Stimulated activated CD4-positive, alpha-beta T cell treated with anti-CD3 and anti-CD28 coated beads, Interleukin-15, amount 100 ng/mL, for 48 hours (primary cell): ENCODE data around the gene SPATS2L.

ENCODE experiments used
- DNase-seq, 2 donors: peaks; one replicate each; pipeline ENCODE4 v3.0.0-alpha.2; 2020; ENCODE audit warnings: low read depth in 2 of 2

The SPATS2L gene

DNA sequence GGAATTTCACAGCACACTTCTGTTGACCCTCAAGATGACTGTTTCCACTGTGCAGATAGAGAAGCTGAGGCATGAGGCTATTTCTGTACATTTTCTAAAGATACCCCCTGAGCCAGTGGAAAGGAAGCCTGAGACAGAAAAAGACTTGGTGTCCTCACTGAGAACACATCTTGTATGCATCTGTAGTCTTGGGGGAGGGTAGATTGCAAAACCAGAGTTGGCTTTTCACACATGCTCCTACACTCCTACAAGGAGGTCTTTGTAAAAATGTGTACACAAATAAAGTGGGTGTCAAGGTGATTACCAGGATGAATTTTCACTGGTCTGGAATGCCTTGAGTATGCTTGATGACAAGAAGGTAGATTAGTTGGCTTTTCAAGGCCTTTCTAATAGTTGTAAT is 105.3 kb downstream of the SPATS2L start:
- no peak for DNase-seq

DNA sequence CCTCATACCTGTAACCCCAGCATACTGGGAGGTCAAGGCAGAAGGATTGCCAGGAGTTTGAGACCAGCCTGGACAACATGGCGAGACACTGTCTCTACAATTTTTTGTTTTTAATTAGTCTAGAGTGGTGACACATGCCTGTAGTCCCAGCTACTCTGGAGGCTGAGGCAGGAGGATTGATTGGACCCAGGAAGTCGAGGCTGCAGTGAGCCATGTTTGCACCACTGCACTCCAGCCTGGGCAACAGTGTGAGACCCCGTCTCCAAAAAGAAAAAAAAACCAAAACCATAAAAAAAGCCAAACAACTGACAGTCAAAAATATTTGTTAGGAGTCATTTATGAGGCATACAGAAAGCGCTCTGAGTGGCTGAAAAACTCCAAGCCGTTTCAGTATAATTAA is 107.9 kb downstream of the SPATS2L start:
- no peak for DNase-seq

DNA sequence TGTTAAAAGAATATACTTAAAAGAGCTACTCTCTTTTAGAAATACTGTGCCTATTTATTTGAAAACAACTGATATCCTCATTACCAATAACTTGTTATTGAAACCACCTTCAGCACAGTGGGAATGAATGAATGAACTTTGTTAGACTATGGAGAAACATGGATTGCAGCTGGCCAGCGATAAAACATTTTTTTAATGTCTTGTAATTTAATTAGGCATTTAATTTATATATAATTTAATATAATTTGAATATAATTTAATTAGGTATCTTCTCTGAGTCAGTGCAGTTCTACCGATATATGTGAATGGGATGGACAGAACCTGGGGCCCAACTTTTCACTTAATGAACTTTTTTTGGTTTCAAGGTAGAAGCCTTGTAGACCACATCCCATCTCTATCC is 109.0 kb downstream of the SPATS2L start:
- no peak for DNase-seq

DNA sequence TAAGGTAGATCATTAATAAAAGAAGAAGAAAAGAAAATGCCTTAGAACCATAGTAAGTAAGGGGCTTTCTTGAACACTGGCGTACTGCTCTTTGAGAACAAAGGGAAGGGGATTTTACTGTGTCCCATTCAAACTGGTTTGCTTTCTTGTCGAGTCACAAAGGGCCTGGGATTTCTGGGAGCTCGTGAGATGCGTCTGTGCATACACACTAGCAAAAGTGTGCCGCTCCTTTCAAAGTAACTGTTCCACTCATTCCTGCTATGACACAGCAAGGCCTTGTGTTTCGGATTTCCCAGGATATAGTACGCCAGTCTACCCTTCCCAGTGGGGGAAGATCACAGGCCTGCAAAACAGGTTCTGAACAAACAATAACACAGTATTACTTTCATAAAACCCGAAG is 110.4 kb downstream of the SPATS2L start:
- no peak for DNase-seq

DNA sequence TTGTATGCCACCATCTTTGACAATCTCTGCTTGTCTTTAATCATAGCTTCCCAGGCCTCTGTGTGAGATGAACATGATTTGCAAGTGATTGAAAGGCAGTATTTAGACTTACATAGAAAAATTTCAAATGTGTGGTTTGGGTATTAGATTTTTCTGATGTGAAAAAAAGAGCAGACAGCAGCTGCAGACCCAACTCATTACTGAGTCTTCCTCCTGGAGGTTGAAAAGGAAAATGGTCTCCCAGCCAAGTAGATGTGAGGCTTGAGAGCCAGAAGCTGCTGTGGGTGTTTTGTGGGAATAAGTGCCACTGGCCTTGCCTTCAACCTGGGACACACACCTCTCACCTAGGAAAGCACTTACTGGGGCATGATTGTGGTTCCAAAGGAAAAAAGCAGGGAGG is 110.9 kb downstream of the SPATS2L start:
- no peak for DNase-seq

DNA sequence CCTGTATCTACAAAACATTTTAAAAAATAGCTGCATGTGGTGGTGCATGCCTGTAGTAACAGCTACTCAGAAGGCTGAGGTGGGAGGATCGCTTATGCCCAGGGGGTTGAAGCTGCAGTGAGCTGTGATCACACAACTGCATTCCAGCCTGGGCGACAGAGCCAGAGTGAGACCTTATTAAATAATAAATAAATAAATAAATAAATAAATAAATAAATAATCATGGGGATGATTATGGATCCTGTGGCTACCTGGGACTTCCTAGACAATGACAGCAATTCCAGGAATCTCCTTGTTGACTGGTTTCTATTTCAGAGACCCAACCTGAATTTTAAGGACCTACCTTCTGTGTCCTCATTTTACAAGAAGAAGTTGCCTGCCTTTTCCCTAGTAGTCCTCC is 111.9 kb downstream of the SPATS2L start:
- DNase-seq: no peak

DNA sequence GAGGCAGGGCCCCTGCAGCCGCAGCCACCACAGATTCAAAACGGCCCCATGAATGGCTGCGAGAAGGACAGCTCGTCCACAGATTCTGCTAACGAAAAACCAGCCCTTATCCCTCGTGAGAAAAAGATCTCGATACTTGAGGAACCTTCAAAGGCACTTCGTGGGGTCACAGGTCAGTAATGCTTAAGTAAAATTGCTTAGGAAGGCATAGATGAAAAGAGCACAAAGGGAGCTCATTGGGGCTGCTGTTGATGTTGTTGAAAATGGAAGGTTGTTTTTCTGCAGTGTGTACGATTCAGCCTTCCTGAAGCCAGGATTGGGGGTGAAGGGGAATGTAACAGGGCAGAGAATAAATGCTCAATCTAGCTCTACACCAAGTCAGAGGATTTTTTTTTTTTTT is 112.8 kb downstream of the SPATS2L start:
- no peak for DNase-seq

DNA sequence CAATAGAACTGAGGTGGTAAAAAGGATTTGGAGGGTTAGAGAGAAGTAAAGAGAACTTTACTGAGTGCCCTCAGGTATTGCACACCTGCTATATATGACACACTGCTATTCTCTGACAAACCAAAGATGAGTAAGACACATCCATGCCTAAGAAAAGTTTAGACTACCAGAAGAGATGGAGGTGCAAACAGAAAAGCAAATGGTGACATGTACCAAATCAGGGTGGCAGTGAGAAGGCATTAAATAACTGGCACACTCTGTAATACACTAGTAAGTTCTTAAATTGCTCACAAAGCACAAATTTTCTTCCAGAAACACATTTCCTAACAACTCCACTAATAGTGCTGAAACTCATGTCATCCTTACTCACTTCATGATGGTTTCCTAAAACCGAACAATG is 114.8 kb downstream of the SPATS2L start:
- DNase-seq: no peak

DNA sequence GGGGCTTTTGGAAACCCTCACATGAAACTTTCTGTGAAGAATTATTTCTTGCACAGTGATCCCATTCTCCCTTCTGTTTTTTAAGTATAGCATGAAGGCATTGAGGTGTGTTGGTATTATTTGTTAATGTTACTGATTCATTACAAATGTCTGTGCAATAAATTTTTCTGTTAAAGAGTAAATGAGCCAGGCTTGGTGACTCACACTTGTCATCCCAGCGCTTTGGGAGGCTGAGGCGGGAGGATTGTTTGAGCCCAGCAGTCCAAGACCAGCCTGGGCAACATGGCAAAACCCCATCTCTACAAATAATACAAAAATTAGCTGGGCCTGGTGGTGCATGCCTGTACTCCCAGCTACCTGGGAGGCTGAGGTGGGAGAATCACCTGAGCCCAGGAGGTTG is 115.6 kb downstream of the SPATS2L start:
- DNase-seq: no peak

DNA sequence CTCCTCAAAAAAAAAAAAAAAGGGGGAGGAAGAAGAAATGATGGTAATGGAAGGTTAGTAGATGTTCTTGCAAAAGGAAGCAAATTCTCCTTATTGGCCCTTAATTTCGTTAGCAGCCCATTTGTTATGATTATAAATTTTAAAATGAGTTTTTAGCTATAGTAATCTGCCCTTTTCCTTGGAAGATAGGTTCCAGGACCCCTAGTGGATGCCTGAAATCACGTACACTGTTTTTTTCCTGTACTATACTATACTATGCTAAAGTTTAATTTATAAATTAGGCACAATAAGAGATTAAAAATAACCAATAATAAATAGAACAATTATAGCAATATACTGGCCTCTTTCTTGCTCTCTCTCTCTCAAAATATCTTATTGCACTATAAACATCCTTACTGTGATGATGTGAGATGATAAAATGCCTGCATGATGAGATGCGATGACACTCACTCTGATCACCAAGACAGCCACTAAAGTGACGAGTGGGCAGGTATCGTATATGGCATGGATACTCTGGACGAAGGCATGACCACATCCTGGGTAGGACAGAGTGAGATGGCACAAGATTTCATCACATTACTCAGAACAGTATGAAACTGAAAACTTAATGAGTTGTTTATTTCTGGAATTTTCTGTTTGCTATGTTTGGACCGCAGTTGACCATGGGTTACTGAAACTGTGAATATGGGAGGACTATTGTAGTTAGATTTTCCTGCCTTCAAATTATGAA is 116.2 kb downstream of the SPATS2L start:
- DNase-seq: no peak

DNA sequence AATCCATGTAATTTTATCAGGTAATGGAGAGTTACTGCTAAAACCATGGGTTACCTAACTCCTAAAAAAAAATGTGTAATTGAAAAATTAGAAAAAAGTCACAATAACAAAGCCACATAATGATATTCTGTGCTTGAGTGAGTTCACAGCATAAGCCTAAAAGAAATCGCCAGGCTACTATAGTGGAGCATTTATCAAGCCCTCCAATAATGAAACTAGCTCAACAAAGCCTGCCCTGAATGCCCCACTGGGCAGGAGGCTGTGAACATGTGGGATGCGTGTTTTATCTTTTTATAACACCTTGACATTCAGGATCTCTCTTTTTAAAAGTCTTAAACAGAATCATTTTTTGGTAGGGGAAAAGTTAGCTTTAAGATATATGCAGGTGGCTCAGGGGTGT is 117.0 kb downstream of the SPATS2L start:
- DNase-seq: no peak

DNA sequence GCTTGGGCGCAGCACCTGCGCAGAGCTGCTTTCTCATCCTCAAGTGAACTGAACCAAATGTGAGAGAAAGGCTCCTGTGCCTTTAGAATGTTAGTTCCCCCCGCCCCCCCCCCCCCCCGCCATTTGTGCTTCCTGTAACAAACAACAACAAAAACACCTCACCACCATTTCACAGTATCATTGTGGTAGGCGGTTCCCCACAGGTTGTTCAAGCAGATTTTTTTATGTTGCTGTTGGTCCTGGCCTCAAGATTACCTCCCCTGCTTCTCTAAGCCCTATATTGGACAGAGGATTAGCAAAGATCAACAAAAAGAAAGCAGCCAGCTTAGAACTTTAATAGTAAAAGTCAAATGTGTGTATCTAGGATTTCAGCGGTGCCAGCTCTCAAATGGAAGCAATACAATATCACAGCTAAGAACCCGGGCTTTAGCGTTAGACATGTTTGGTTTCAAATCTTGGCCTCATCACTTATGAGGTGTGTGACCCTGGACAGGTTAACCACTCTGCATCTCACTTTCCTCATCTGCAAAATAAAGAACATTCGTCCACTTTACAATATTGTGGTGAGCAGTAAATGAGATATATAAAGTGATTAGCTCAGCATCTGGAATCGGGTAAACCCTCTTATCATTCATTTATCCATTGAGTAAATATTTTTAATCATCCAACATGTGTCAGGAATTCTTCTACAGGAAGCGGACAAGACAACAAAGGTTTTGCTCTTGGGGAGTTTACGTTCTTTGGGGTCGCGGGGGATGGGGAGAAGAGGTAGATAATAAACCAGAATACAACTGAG is 118.7 kb downstream of the SPATS2L start:
- DNase-seq: no peak

DNA sequence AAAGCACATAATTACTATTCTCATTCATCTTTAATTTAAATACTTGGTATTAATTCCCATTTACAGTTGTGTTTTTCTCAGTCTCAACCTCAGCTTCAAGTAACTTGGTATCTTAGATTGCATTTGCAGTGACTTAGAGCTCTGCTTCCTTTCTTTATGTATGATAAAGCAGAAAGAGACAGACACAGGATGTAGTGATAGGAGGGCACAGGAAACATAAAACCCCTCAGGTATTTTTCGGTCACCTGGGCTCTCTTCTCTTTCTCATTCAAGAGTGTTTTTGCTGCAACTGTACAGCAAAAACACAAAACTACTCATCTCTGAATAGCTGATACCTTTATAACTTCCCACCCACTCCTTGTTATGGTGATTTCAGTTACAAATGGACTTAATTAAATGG is 120.3 kb downstream of the SPATS2L start:
- no peak for DNase-seq

DNA sequence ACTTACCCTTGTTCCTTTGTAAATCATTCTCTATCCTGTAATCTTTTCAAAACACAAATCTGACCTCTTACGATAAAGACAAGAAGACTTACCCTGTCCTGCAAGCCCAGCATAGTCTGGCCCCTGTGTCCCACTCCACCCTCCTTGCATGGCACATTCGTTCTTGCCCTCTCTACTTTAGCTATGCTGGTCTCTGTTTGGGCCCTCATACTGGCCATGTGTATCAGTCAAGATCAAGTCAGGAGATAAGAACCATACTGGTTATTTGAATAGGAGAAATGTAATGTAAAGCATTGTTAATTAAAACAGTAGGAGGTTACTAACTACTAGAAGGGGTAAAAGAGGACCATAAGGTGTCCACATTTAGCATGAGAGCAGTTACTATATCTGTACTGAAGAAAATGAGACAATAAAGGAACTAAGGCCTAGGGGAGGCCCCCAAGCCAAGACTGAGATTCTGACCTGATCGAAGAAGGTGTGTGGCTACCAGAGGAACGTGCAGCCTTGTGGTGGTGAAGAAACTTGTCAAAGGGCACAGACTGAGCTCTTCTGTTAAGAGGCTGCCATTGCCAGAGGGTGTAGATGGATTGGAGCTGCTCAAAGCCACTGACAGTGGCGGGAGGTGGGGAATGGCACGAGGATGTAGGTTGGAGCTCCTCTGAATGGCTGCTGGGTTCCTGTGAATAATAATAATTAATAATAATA is 122.6 kb downstream of the SPATS2L start:
- DNase-seq: no peak

DNA sequence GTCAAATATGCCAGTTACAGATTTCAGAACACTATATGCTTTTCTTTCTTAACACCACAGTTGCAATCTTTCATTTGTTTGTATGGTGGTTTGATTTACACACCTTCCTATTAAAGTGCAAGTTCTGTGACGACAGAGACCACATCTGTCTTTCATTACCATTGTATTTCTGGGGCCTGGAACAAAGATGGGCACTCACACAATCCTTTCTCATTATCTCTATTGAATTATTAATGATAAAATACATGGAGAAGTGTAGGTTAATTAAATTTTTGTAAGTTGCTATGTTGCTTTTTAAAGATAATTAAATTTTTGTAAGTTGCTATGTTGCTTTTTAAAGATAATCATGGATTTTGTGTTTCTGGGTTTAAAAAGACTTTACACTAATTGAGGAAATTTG is 123.5 kb downstream of the SPATS2L start:
- DNase-seq: no peak

DNA sequence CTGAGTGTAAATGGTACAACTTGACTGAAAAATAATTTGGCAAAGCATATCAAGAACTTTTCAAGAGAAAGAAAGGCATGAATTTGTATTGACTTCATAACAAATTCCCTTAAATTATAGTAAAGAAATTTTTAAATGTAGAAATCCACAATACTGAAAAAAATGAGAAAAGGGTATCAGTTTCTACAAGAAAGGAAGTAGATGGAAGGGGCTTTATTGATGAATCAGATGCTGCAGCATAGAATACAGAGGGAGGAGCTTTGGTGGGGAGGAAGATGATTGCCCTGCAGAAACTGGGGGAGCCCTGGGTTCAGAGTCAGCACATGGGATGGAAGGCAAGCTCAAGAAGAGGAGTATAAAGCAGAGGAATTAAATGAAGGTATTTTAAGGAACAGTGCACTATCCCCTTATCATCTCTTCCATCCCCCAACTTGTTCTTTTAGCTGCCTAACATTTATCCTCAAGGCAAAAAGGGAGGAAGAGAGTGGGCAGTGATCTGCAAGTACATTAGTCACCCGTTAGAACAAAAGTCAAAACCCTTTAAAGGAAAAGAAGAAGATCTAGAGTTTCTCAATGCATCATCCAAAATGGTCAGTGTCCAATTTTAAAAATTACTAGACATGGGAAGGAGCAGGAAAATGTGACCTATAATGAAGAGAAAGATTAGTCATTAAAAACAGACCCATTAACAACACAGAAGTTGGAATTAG is 125.7 kb downstream of the SPATS2L start:
- DNase-seq: no peak

DNA sequence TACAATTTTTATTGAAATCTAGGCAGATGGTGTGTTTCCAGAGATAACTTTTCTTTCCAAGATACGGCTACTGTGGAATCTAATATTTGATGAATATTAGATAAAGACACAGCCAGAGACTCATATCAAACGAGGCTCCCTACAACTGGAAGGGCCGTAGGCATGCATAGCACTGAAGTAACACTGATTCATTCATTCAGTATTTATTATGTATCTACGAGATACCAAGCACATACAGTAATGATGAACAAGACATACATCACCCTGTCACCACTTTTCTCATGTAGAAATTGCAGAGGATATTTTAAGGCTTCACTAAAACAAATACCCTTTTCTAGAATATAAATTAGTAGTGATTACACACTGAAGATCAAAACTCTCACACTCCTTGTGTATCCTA is 128.9 kb downstream of the SPATS2L start:
- DNase-seq: no peak

DNA sequence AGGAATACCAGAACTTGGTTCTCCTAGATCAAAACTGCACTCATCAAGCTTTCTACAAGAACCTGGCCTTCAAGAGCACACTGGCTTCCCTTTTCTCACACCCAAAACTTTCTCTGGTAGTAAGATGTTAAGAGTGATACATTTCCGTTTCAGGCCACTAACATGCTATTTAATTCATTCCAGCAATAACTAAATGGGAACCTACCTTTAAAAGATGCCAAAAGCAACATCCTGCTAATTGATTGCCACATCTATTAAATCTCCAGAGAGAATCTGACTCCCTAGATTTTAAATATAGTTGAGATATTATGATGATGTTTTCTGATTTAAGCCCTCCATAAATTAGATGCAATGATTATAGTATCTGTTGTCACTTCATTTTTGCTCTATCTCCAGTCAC is 131.8 kb downstream of the SPATS2L start:
- no peak for DNase-seq

DNA sequence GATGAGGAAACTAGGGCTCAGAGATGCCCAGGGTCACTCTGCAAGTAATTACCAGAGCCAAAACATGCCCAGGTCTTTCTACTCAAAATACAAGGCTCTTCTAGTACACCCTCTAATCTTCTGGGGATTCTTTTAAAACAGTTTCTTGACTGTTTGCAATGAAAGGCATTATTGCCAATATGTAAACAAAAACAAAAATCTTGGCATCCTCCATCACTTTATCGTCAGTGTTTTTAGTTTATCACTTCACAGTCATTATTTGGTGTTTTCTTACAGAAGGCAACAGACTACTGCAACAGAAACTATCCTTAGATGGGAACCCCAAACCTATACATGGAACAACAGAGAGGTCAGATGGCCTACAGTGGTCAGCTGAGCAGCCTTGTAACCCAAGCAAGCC is 132.4 kb downstream of the SPATS2L start:
- no peak for DNase-seq

DNA sequence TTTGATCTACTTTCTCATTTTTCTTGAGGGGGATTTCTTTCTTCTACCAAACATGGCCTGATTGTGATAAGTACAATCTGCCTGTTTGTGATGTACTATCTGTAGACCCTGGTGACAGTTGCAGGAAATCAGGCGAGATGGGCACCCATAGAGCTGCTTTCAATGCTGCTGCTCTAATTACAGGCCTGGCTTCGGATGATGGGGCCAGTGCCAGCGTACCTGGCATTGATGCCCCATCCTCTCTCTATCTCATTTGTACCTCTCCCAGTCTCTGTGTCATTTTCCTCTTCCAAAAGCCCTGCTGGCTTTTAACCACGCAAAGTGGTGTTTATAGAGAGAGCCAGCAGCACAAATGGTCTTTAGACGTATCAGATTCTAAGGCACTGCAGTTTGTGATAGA is 133.5 kb downstream of the SPATS2L start:
- DNase-seq: no peak

DNA sequence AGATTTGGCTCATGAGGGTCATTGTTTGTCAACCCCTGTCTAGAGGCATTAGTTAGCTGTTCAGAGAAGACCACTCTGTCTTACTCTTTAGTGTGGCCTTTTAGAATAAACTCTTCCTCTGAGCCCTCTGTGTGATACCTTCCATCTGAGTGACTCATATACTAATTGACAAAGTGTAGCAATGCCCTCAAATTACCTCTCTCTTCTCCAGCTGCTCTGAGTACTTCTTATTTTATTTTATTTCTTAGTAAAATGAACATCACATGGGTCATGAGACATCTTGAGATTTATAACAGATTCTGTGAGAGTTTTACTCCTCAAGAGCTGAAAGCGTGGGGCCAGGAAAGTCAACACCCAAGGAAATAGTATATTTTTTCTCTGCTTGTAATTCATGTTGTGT is 136.0 kb downstream of the SPATS2L start:
- no peak for DNase-seq

DNA sequence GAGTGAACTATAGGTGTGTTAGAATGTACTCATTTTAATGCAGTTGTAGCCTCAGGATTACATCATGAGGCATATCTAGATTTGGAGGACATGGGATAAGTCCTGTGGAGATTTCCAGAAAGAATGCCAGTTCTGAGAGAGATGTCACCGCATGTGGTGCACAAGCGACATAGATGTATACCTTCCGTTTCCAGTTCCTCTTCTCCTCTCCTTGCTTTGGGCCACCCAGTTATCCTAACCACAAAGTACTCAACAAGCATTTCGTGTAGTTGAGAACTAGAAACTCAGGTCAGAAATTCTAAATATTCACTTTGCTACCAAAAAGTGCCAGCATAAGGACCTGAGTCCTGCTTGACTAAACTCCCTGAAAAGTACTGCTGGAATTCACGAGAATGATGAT is 136.9 kb downstream of the SPATS2L start:
- DNase-seq: no peak
